B cell (primary cell): ENCODE results near the gene MAN2B2.

Experiments used
- CTCF ChIP-seq: fragments of 200-600 bp; IDR thresholded peaks from one replicate; pipeline ENCODE4 v1.8.0; 2022; ENCODE audit warnings: antibody characterized with exemption, mild to moderate bottlenecking
- EZH2 ChIP-seq: IDR thresholded peaks from 2 replicates; pipeline ENCODE4 v1.6.1; 2012; ENCODE audit warnings: borderline replicate concordance, low read depth, mild to moderate bottlenecking, moderate library complexity, low read length; ENCODE audit not compliant: insufficient read depth, poor library complexity, severe bottlenecking

- TF ChIP-seq CTCF (no peak), EZH2 (no peak)
These were observed 16.3 kb downstream of the MAN2B2 start for GRCh38 chr4:6591313-6591712.
